ENCODE data around the gene CD247. TPM values are rescaled to one million over a fixed set of nuclear protein-coding genes. Genes with fewer than 3 reads are reported as not detected.

The CD247 gene
- total and polyA plus RNA-seq, 2 of the 4 experiments (the other 2 are of a cell fraction), result not detected

- no peak overlapping the region for H3K4ac ChIP-seq (ENCODE audit: low read depth, low read length)
- 83% methylated on average over 2 of the region's 6 CpGs; no CpG with 5 or more reads in 1 of the 2 experiments for WGBS, 2 experiments (ENCODE audit: extremely low coverage in 2 of 2, insufficient read length in 1 of 2)
- no peak overlapping the region for H4K8ac ChIP-seq (ENCODE audit: low read depth in 2 of 2, low read length in 2 of 2)
- DNase-seq (no peak), ATAC-seq (ENCODE audit: low read depth) (no peak)
- H3K23ac ChIP-seq (ENCODE audit: low read depth, low read length), result no peak overlapping the region
- no peak overlapping the region for H3K9ac ChIP-seq (ENCODE audit: low read depth, low read length)
- in situ Hi-C loops (cut with MboI; ENCODE audit: low sequenced_read_pairs), result no loop called here
- H2BK120ac ChIP-seq (ENCODE audit: low read depth, low read length), result no peak overlapping the region
- H4K91ac ChIP-seq (ENCODE audit: insufficient read depth, low read depth, low read length), result no peak overlapping the region
- no peaks in the 10 kb centered on the region for H3K9me3 ChIP-seq (ENCODE audit: control insufficient read depth, insufficient read depth, low read length)
- no peak for TF ChIP-seq ELK1 (IDR thresholded peaks at IDR 0.05; ENCODE audit: borderline replicate concordance, low read depth, low read length)
- TF ChIP-seq CEBPB (IDR thresholded peaks at IDR 0.05; ENCODE audit: low read depth, low read length), result no peak
- TF ChIP-seq CHD1 (IDR thresholded peaks at IDR 0.05; ENCODE audit: low read depth, low read length), result no peak
- TF ChIP-seq MAFK (IDR thresholded peaks at IDR 0.05; ENCODE audit: low read depth, low read length), result no peak
- no peak for TF ChIP-seq NFE2L2 (IDR thresholded peaks at IDR 0.05; ENCODE audit: low read depth, low read length)
- TF ChIP-seq POLR2A (IDR thresholded peaks at IDR 0.05; ENCODE audit: low read depth, low read length), result no peak
- no peak for TF ChIP-seq MXI1 (IDR thresholded peaks at IDR 0.05; ENCODE audit: borderline replicate concordance, low read depth, low read length)
- H2BK20ac ChIP-seq (ENCODE audit: low read depth, low read length), result no peak overlapping the region
- POLR2A ChIA-PET (ENCODE audit: unreplicated experiment), result no interaction called here
- BruUV-seq (replicated peaks), result no TSS peak
- no peak overlapping the region for H3K4me2 ChIP-seq (ENCODE audit: low read depth, low read length)
- no peak overlapping the region for H2BK15ac ChIP-seq (ENCODE audit: low read depth, low read length)
- no peaks in the 10 kb centered on the region for H3K9me1 ChIP-seq (ENCODE audit: insufficient read depth, low read length)
- H4K20me1 ChIP-seq (ENCODE audit: insufficient read depth, low read length), result no peaks in the 10 kb centered on the region
- intact Hi-C loops (cut with micrococcal nuclease), result no loop called here
- no peak overlapping the region for H2BK5ac ChIP-seq (ENCODE audit: low read depth, low read length, poor library complexity, severe bottlenecking)
- H3K18ac ChIP-seq (ENCODE audit: low read depth, low read length), result no peak overlapping the region
- no peak overlapping the region for H2AFZ ChIP-seq (replicated peaks; ENCODE audit: low read length, poor library complexity)
- no peak overlapping the region for H4K5ac ChIP-seq (ENCODE audit: low read depth, low read length)
- no peaks in the 10 kb centered on the region for H3K79me1 ChIP-seq (ENCODE audit: low read depth in 1 of 2, low read length in 2 of 2)
- no peak overlapping the region for H3K56ac ChIP-seq (ENCODE audit: extremely low read depth, insufficient read depth, low read length)
- H3K14ac ChIP-seq (replicated peaks; ENCODE audit: low read depth, low read length), result no peak overlapping the region
- H2AK9ac ChIP-seq (replicated peaks; ENCODE audit: low read depth, low read length, poor library complexity), result no peak overlapping the region
- no peaks in the 10 kb centered on the region for H3K36me3 ChIP-seq (ENCODE audit: control insufficient read depth, insufficient read depth, low read length)
- dilution Hi-C loops (cut with HindIII; ENCODE audit: low sequenced_read_pairs, unreplicated experiment), result no loop called here
- no peak overlapping the region for H3K4me3 ChIP-seq (ENCODE audit: insufficient read depth, low read depth, low read length)
- H3K4me1 ChIP-seq (ENCODE audit: control insufficient read depth, insufficient read depth, low read length), result no peaks in the 10 kb centered on the region
- CTCF ChIA-PET, result interaction anchor here (0.6 kb wide), 1 partner anchor 428 kb away, joined by 3 read pairs; no protein-coding TSS in a partner anchor
- no peak overlapping the region for H2AK5ac ChIP-seq (ENCODE audit: low read depth, low read length)
- H3K27me3 ChIP-seq (ENCODE audit: control insufficient read depth, insufficient read depth, low read length), result peaks cover 7% of the 10 kb centered on the region
- H3K27ac ChIP-seq (ENCODE audit: insufficient read depth, low read length), result no peak overlapping the region
These were observed 43.4 kb upstream of the CD247 start for GRCh38 chr1:167561753-167562152.
